ENCODE data around the gene TNPO3. TPM values are rescaled to one million over a fixed set of nuclear protein-coding genes. Genes with fewer than 3 reads are reported as not detected.

Gene TNPO3
- total RNA-seq, 1 experiment from 2014 or later = 58.5 TPM

DNA sequence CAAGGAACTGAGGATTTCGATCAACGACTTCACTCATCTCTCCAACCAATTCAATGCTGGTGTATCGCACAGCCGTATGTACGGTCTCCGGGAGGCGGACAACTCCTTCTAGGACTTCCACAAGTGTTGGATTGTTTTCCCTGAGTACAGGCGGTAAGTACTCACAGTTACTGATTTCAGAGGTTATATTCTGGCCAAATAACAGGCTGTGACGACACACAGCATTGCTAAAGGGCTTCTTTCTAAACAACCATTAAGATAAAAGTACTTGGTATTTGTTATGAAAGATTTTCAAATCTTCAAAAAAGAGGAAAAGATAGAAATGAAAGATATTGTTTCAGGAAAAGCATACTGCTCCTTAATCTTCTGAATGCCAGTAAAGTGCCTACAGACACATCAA lies 65.0 kb downstream of the TNPO3 start:
- ChIA-PET CTCF (no interaction called here), RAD21 (ENCODE audit: low non-redundant PET in 1 of 2, low total read pairs in 2 of 2, uncharacterized antibody in 2 of 2, unreplicated experiment in 2 of 2) (no interaction called here), POLR2A (no interaction called here)
- TF ChIP-seq RAD21 (IDR thresholded peaks at IDR 0.05; ENCODE audit: low read depth) (no peak), JUND (IDR thresholded peaks at IDR 0.05) (no peak), ZNF274 (IDR thresholded peaks at IDR 0.05; ENCODE audit: low read depth, low read length) (no peak), POLR2AphosphoS5 (IDR thresholded peaks at IDR 0.05; ENCODE audit: low read depth, low read length) (no peak), EZH2phosphoT487 (IDR thresholded peaks at IDR 0.05; ENCODE audit: borderline replicate concordance) (no peak), EZH2 (IDR thresholded peaks at IDR 0.05) (no peak), SRF (IDR thresholded peaks at IDR 0.05; ENCODE audit: low read depth) (no peak)
- TF ChIP-seq, protein P1, sequence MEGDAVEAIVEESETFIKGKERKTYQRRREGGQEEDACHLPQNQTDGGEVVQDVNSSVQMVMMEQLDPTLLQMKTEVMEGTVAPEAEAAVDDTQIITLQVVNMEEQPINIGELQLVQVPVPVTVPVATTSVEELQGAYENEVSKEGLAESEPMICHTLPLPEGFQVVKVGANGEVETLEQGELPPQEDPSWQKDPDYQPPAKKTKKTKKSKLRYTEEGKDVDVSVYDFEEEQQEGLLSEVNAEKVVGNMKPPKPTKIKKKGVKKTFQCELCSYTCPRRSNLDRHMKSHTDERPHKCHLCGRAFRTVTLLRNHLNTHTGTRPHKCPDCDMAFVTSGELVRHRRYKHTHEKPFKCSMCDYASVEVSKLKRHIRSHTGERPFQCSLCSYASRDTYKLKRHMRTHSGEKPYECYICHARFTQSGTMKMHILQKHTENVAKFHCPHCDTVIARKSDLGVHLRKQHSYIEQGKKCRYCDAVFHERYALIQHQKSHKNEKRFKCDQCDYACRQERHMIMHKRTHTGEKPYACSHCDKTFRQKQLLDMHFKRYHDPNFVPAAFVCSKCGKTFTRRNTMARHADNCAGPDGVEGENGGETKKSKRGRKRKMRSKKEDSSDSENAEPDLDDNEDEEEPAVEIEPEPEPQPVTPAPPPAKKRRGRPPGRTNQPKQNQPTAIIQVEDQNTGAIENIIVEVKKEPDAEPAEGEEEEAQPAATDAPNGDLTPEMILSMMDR (IDR thresholded peaks at IDR 0.05 in 2 of 3, conservative IDR thresholded peaks at IDR 0.05 in 1 of 3; ENCODE audit: borderline replicate concordance in 1 of 3, insufficient read depth in 1 of 3, low read depth in 2 of 3, low read length in 2 of 3) = no peak
- TF ChIP-seq, protein P2, sequence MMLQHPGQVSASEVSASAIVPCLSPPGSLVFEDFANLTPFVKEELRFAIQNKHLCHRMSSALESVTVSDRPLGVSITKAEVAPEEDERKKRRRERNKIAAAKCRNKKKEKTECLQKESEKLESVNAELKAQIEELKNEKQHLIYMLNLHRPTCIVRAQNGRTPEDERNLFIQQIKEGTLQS (IDR thresholded peaks at IDR 0.05) = no peak
- TF ChIP-seq, protein P3, sequence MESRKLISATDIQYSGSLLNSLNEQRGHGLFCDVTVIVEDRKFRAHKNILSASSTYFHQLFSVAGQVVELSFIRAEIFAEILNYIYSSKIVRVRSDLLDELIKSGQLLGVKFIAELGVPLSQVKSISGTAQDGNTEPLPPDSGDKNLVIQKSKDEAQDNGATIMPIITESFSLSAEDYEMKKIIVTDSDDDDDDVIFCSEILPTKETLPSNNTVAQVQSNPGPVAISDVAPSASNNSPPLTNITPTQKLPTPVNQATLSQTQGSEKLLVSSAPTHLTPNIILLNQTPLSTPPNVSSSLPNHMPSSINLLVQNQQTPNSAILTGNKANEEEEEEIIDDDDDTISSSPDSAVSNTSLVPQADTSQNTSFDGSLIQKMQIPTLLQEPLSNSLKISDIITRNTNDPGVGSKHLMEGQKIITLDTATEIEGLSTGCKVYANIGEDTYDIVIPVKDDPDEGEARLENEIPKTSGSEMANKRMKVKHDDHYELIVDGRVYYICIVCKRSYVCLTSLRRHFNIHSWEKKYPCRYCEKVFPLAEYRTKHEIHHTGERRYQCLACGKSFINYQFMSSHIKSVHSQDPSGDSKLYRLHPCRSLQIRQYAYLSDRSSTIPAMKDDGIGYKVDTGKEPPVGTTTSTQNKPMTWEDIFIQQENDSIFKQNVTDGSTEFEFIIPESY (IDR thresholded peaks at IDR 0.05; ENCODE audit: extremely low read depth, insufficient replicate concordance, low read length) = no peak
- TF ChIP-seq, protein P4, sequence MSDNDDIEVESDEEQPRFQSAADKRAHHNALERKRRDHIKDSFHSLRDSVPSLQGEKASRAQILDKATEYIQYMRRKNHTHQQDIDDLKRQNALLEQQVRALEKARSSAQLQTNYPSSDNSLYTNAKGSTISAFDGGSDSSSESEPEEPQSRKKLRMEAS (IDR thresholded peaks at IDR 0.05) = no peak
- no peak for ATAC-seq
- Histone ChIP-seq H3K4me3 (replicated peaks in 1 of 2; ENCODE audit: low read depth in 1 of 2, low read length in 2 of 2) (no peak overlapping the region), H3K36me3 (ENCODE audit: control insufficient read depth in 1 of 2, insufficient read depth in 2 of 2, low read length in 2 of 2) (peaks cover 14 to 27% of the 10 kb centered on the region in 2 experiments; a peak in 3 of 4 replicates), H3K9ac (ENCODE audit: low read length) (no peak overlapping the region), H3K9me2 (ENCODE audit: insufficient read depth) (no peaks in the 10 kb centered on the region), H3K27ac (ENCODE audit: low read depth, low read length) (no peak overlapping the region), H3K4me2 (ENCODE audit: low read length) (no peak overlapping the region), H3K4me1 (ENCODE audit: control insufficient read depth in 1 of 2, insufficient read depth in 2 of 2, low read length in 2 of 2) (no peaks in the 10 kb centered on the region), H3K79me2 (ENCODE audit: insufficient read depth, low read length) (no peaks in the 10 kb centered on the region), H4K20me1 (ENCODE audit: insufficient read depth) (no peaks in the 10 kb centered on the region), H2AFZ (ENCODE audit: low read depth, low read length, poor library complexity, severe bottlenecking) (no peak overlapping the region), H3K9me3 (ENCODE audit: control insufficient read depth in 1 of 2, insufficient read depth in 1 of 2, low read depth in 1 of 2, low read length in 2 of 2) (no peaks in the 10 kb centered on the region), H3K27me3 (ENCODE audit: insufficient read depth, low read length) (no peaks in the 10 kb centered on the region)
- intact Hi-C loops (cut with micrococcal nuclease) = no loop called here
- BruUV-seq (replicated peaks) = no TSS peak
- DNase-seq (ENCODE audit: low read depth, low spot score) = no peak
